Skin of body (tissue), 2 donors: Measurements from ENCODE around the gene C14orf132. TPM values are rescaled to one million over a fixed set of nuclear protein-coding genes. Genes with fewer than 3 reads are reported as not detected.
A peak's percentile ranks its signal among the peaks of the same experiment; 100 is the strongest.

ENCODE experiments used
- DNase-seq: peaks from one replicate; lab custom pipeline; 2025; lab: John Stamatoyannopoulos, UW
- total RNA-seq: library from RNA; depleted of rRNA; stranded (reverse); fragments of >200 nt; gene quantifications from one replicate; pipeline ENCODE4 v1.2.3, GENCODE V29; 2014

The C14orf132 gene
- total RNA-seq, 1 donor from 2014 or later = 8.7 TPM

GRCh38 chr14:96097752-96098151, 58.6 kb downstream of the C14orf132 start:
- no peak for DNase-seq

DNA sequence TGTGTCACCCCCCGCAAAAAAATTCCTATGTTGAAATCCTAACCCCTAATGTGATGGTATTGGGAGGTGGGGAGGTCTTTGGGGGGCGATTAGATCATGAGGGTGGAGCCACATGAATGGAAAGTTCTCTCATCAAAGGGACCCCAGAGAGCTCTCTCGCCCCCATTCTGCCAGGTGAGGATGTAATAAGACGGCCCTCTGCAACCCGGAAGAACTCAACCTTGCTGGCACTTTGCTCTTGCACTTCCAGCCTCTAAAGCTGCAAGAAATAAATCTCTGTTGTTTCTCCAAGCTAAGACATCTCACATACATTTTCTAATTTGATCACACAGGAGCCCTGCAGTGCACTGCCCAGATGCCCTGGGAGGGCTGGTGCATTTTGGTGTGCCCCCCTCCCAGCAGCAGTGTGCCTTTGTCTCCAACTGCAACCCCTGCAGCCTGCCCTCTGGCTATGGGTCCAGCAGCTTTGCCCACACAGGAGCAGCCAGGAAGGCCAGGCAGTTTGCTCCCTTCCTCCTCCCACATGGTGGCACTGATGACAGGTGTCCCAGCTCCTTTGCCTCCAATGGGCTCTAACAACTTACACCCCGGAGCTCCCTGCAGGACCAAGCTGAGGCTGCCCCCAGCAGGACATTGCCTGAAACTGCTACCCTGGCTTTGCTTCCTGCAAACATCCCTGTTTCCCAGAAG, 59.3 kb downstream of the C14orf132 start:
- DNase-seq = no peak

DNA sequence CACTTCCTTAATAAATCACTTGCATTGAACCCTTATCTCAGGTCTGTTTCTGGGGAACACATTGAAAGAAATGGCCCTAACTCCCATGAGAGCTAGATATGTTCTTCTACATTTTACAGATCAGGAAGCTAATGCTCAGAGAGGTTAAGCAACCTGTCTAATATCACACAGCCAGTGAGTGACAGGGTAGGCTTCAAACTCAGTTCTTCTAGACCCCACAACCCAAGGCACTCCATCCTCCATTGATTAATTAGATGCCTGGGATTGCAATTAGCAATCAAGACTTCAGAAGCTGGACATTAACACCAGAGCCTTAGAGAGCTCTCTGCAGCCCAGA, 59.8 kb downstream of the C14orf132 start:
- no peak for DNase-seq

DNA sequence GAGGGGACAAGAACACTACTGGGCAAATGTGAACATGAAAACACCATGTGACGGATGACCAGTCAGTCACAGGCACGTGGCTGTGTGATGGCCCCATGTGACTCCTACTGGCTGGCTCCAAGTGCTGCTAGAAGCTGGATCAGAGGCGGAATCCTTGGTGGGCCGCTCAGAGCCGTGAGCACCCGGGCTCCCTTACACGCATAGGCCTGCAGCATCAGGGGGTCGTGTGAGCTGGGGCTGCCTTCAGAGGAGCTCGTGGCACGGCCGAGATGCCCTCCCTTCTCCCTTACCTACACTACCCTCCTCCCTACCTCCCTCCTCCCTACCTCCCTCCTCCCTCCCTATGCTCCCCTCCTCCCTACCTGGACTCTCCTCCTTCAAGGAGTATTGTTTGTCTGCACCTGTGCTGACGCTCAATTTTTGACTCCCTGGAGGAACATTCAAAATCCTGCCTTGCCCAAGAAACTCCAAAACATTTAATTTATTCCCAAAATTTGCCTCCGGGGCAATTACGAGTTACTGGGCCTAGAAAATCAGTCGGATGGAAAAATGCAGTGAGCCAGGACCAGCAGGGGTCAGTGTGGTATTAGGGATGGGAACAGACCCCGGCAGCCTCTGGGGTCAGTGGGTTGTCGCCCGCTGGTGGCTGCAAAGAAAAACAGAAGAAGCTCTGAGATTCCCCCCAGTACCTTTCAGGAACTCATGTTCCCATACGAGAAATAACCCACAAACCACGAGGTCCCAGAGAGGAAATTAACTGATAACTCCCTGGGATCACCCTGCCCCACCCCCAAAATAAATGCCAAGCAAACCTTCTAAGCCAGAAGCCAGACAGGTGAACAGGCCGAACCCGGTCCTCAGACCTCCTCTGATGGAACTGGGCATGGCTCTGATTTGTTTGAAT, 61.3 kb downstream of the C14orf132 start:
- DNase-seq = peak; percentile 60

DNA sequence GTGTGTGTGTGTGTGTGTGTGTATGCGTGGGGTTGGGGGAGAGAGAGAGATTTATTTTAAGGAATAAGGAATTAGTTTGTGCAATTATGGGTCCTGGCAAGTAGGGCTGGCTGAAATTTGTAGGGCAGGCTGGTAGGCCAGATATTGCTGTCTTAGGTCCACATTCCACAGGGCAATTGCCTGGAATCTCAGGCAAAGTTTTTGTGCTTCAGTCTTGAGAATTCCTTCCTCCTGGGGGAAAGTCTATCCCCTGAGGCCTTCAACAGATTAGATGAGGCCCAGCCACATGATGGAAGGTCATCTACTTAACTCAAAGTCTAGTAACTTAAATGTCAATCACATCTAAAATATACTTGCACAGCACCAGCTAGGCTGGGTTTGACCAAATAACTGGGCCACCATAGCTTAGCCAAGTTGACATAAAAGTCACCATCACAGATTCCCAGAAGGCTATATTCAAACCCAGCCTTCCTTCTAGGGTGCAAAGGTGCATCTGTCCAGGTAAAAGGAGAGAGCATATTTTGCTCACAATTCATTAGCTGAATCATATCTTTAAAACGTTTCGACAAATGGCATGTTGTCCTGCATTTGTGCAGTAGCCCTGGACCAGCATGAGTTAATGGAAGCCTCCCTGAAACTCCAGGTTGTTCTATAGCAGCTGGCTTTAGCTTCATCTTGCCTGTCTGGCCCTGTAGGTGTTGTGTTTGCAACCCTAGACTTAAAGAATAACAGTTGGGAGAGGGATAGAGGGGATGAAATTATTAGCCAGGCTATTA, 63.1 kb downstream of the C14orf132 start:
- no peak for DNase-seq

DNA sequence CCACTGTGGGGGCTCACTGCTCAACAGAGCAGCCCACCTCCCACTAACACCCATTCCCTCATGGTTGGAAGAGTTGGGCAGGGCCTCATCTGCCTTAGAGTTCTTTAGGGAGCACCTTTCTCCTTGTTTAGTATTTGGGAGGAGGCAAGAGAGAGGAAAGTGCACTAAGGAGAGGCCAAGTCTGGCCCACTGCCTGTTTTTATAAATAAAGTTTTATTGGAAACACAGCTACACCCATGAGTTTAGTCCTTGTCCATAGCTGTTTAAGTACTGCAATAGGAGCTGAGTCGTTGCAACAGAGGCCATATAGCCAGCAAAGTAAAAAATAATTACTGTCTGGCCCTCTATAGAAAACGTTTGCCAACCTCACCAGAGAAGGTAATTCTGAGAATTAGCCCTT, 63.9 kb downstream of the C14orf132 start:
- DNase-seq = no peak

GRCh38 chr14:96103560-96104460, 64.6 kb downstream of the C14orf132 start:
- DNase-seq = no peak

DNA sequence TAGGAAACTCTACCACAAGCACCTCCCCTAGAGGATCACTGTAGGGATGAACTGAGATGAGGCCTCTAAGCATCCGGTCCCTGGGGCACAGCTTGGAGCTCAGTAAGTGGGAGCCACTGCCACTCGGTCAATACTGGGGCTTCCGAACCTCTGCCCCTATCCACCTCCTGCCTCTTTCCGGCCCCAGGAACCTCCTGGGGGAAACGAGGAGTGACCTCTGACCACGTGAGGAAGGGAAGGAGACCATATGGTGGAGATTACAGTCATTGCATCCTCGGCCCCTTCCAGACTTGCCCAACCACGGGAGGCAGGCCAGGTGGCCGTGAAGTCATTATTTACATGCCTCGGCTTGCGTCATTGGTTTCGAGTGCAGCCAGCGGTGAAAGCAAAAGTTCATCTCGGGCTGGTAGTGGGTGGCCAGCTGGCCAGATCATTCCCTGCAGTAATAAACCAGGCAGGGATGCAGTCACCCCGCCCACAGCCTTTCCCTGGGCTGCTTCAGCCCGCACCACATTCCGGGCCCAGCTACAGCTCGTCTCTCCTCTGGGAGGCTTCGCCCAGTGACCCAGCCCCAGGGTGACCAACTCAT, 65.4 kb downstream of the C14orf132 start:
- peak; percentile 52 for DNase-seq

- DNase-seq = no peak
Observed at GRCh38 chr14:96105089-96105925, 66.1 kb downstream of the C14orf132 start.

- DNase-seq = no peak
Observed at GRCh38 chr14:96105926-96106441, 66.8 kb downstream of the C14orf132 start.

DNA sequence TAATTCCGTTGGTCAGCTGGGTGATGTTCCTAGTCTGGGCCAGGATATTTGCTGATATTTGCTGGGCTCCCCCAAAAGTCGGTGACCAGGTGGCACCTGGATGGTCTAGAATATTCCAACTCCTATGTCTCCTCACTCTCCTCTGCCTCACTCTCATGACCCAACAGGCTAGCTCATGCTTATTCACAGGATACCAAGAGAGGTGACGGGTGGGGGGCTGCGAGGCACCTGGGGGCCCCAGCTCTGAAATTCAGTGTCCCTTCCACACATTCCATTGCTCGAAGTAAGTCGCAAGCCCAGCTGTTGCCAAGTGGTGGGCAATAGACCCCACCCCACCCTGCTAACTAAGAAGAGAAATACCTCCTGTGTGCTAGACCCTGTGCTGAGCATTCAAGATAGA, 67.7 kb downstream of the C14orf132 start:
- DNase-seq = no peak

GRCh38 chr14:96108061-96108795, 69.1 kb downstream of the C14orf132 start:
- DNase-seq = no peak

DNA sequence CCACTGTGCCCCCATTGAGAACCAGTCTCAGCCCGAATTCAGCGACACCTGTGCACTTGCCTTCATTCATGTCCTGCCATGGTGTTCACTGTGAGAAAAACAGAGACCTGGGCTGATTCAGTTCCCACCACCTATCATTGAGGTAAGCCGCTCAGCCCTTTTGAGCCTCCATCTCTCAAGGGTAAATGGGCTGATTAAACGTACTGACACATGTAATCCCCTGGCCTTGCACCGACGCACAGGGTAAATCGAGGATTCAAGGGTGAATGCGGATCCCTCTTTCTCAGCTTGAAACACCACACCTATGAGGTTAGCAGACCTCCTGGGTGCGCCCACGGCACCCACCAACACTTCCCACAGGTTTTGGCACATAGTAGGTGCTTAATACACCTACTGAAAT, 69.7 kb downstream of the C14orf132 start:
- no peak for DNase-seq

DNA sequence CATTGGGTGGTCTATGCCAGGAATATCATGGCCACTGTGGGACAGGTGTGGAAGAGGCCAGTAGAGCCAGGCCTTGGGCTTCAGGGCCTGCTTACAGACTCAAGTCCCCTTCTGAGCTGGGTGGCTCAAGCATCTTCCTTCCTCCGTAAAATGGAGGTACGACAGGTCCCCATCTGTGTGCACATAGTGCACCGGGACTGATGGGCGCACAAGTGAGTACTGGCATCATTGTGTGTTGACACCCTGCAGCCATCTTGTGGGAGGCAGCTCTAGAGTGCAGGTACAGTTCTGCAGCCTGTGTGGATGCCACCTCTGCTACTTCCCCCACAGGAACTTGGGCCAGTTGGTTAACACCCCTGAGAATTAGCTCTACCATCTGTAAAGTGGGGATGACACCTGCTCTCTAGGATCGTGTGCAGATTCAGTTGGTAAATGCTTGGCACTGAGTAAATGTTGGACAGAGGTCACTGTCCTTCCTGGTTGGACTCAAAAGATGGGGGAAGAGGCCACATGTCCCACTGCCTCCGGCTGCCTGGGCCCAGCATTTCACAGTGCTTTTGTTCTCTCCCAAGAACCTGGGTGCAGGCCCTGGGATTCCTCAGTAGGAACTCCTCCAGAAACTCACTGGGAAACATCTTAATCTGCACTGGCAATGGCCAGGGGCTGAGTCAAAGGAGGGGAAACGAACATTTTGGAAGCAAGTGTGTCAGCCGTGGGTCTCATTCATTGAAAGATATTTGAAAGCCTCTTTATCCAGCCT, 70.6 kb downstream of the C14orf132 start:
- DNase-seq = no peak

DNA sequence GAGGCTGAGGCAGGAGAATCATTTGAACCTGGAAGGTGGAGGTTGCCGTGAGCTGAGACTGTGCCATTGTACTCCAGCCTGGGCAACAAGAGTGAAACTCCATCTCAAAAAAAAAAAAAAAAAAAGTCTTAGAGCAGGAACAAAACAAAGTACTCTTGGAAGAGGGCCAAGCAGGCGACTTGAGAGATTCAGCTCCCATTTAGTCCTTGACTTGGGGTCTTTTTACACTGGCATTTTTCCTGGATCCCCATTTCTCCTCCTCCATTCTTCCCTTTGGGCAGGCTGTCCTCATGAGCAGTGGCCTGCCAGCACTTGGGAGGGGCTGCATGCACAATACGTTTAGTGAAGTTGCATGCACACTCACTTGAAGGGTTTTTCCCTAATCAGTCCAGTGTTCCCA, 72.9 kb downstream of the C14orf132 start:
- DNase-seq = no peak

- DNase-seq = no peak
Observed at GRCh38 chr14:96114002-96114401, 74.8 kb downstream of the C14orf132 start.

DNA sequence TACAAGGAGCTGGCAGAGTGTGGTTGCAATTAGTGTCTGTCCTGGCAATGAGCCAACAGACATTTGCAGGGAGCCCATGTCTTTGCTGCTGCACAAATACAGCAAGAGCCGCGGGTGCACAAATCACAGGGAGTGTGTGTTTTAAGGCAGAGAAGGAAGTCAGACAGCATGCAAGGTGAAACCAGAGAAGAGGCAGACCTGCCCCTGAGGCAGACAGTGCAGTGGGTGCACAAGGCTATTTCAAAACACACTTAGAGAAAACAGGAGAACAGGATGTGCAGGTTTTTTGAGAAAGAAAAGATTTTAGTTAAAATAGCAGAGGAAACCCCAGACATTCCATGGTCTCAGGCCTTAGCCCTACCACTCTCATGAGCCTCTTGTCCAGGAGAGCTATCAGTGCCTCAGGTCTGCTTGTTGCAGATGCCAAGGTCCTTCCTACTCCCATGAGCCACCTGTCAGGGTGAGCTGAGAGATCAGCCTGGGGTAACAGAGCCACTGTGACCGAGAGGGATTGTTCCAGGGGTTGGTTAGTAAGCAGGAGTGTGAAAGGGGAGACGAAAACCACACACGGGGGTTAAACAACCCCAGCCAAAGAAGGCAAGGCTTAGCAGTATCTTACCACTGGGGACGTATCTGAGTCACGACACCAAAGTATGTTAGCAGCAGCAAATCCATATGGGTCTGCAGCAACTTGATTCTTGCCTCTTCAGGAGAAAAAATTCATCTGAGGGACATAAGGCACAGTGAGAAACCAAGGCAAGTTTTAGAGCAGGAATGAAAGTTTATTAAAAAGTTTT, 78.1 kb downstream of the C14orf132 start:
- DNase-seq = no peak
